ENCODE data around the gene LAMTOR3.

The LAMTOR3 gene

GRCh38 chr4:99863804-99864203, 30.4 kb downstream of the LAMTOR3 start:
- DNase-seq (ENCODE audit: low spot score) (no peak), FAIRE-seq (no peak)

GRCh38 chr4:99861120-99861905, 32.9 kb downstream of the LAMTOR3 start:
- FAIRE-seq (no peak), DNase-seq (ENCODE audit: low spot score) (no peak)

- DNase-seq (ENCODE audit: low spot score) (no peak), FAIRE-seq (no peak)
Observed at GRCh38 chr4:99860521-99860920, 33.7 kb downstream of the LAMTOR3 start.

- peak; percentile 50 for FAIRE-seq
Observed at GRCh38 chr4:99859618-99860017, 34.6 kb downstream of the LAMTOR3 start.

GRCh38 chr4:99857307-99857706, 36.9 kb downstream of the LAMTOR3 start:
- FAIRE-seq: no peak

More at GRCh38 chr4:99859618-99860017, 34.6 kb downstream of the LAMTOR3 start:
- no peak for DNase-seq (ENCODE audit: low spot score)

GRCh38 chr4:99856166-99856565, 38.1 kb downstream of the LAMTOR3 start:
- FAIRE-seq: no peak
- DNase-seq (ENCODE audit: low spot score): peak; percentile 14

More at GRCh38 chr4:99857307-99857706, 36.9 kb downstream of the LAMTOR3 start:
- DNase-seq (ENCODE audit: low spot score): no peak

- FAIRE-seq (no peak), DNase-seq (ENCODE audit: low spot score) (no peak)
Observed at GRCh38 chr4:99855678-99856077, 38.5 kb downstream of the LAMTOR3 start.

GRCh38 chr4:99853999-99854398, 40.2 kb downstream of the LAMTOR3 start:
- DNase-seq (ENCODE audit: low spot score) (no peak), FAIRE-seq (no peak)

- FAIRE-seq (no peak), DNase-seq (ENCODE audit: low spot score) (no peak)
Observed at GRCh38 chr4:99853190-99853589, 41.0 kb downstream of the LAMTOR3 start.

- FAIRE-seq (no peak), DNase-seq (ENCODE audit: low spot score) (no peak)
Observed at GRCh38 chr4:99852199-99852749, 42.0 kb downstream of the LAMTOR3 start.

GRCh38 chr4:99848591-99849001, 45.6 kb downstream of the LAMTOR3 start:
- FAIRE-seq (no peak), DNase-seq (ENCODE audit: low spot score) (no peak)

GRCh38 chr4:99847362-99847976, 46.8 kb downstream of the LAMTOR3 start:
- no peak for FAIRE-seq

GRCh38 chr4:99846891-99847290, 47.3 kb downstream of the LAMTOR3 start:
- DNase-seq (ENCODE audit: low spot score) (no peak), FAIRE-seq (no peak)

More at GRCh38 chr4:99847362-99847976, 46.8 kb downstream of the LAMTOR3 start:
- DNase-seq (ENCODE audit: low spot score): no peak

GRCh38 chr4:99845708-99846469, 48.3 kb downstream of the LAMTOR3 start:
- no peak for DNase-seq (ENCODE audit: low spot score)
- FAIRE-seq: no peak

- FAIRE-seq (no peak), DNase-seq (ENCODE audit: low spot score) (no peak)
Observed at GRCh38 chr4:99845179-99845578, 49.0 kb downstream of the LAMTOR3 start.

GRCh38 chr4:99844048-99844447, 50.2 kb downstream of the LAMTOR3 start:
- no peak for FAIRE-seq
- no peak for DNase-seq (ENCODE audit: low spot score)

- DNase-seq (ENCODE audit: low spot score) (no peak), FAIRE-seq (no peak)
Observed at GRCh38 chr4:99843413-99843812, 50.8 kb downstream of the LAMTOR3 start.

GRCh38 chr4:99841129-99841528, 53.1 kb downstream of the LAMTOR3 start:
- DNase-seq (ENCODE audit: low spot score) (no peak), FAIRE-seq (no peak)

GRCh38 chr4:99838927-99839326, 55.3 kb downstream of the LAMTOR3 start:
- DNase-seq (ENCODE audit: low spot score) (no peak), FAIRE-seq (no peak)

- FAIRE-seq: no peak
- no peak for DNase-seq (ENCODE audit: low spot score)
Observed at GRCh38 chr4:99835942-99836341, 58.3 kb downstream of the LAMTOR3 start.

- FAIRE-seq: no peak
- no peak for DNase-seq (ENCODE audit: low spot score)
Observed at GRCh38 chr4:99834569-99834968, 59.7 kb downstream of the LAMTOR3 start.

- FAIRE-seq (no peak), DNase-seq (ENCODE audit: low spot score) (no peak)
Observed at GRCh38 chr4:99833756-99834155, 60.5 kb downstream of the LAMTOR3 start.
